ENCODE results near the gene SLC4A1. TPM values are rescaled to one million over a fixed set of nuclear protein-coding genes. Genes with fewer than 3 reads are reported as not detected.

The SLC4A1 gene
- total and polyA plus RNA-seq, 2 of the 13 experiments (the other 11 are each of a cell fraction or from before 2014, with no cell fraction given), result not detected

- TF ChIP-seq ZNF773 (CRISPR knock-in tag; IDR thresholded peaks at IDR 0.05; ENCODE audit: borderline replicate concordance) (no peak), PLRG1 (conservative IDR thresholded peaks at IDR 0.05) (no peak), ZNF446 (CRISPR knock-in tag; IDR thresholded peaks at IDR 0.05) (no peak), GPN1 (CRISPR knock-in tag; IDR thresholded peaks at IDR 0.05; ENCODE audit: borderline replicate concordance) (no peak), ZNF510 (CRISPR knock-in tag; IDR thresholded peaks at IDR 0.05; ENCODE audit: low read depth) (no peak), ZNF30 (CRISPR knock-in tag; IDR thresholded peaks at IDR 0.05) (no peak), LBX2 (CRISPR knock-in tag; IDR thresholded peaks at IDR 0.05; ENCODE audit: borderline replicate concordance) (no peak), CENPT (CRISPR knock-in tag; IDR thresholded peaks at IDR 0.05; ENCODE audit: low read depth) (no peak), CBX2 (IDR thresholded peaks at IDR 0.05; ENCODE audit: low read depth, low read length) (no peak), CBX2 (CRISPR knock-in tag; IDR thresholded peaks at IDR 0.05; ENCODE audit: low read depth) (no peak), ZNF33B (CRISPR knock-in tag; IDR thresholded peaks at IDR 0.05) (0 out of 2 replicates have a peak, but pooled peaks have one; percentile 30), SPEN (CRISPR knock-in tag; IDR thresholded peaks at IDR 0.05; ENCODE audit: low read depth) (peak; percentile 40; the same call in 1 of the 2 replicates), CBX5 (CRISPR knock-in tag; IDR thresholded peaks at IDR 0.05; ENCODE audit: borderline replicate concordance) (no peak), TCF7L2 (IDR thresholded peaks at IDR 0.05; ENCODE audit: low read depth, low read length) (no peak), ZNF468 (CRISPR knock-in tag; IDR thresholded peaks at IDR 0.05) (no peak), ZNF800 (CRISPR knock-in tag; IDR thresholded peaks at IDR 0.05) (no peak), ZBTB21 (CRISPR knock-in tag; IDR thresholded peaks at IDR 0.05) (no peak), FOXO1 (CRISPR knock-in tag; IDR thresholded peaks at IDR 0.05) (no peak), SIX4 (CRISPR knock-in tag; IDR thresholded peaks at IDR 0.05) (no peak), CREB3 (CRISPR knock-in tag; IDR thresholded peaks at IDR 0.05) (no peak), ARID2 (CRISPR knock-in tag; IDR thresholded peaks at IDR 0.05; ENCODE audit: borderline replicate concordance) (no peak), ATRX (CRISPR knock-in tag; IDR thresholded peaks at IDR 0.05; ENCODE audit: borderline replicate concordance) (no peak), CHCHD3 (CRISPR knock-in tag; IDR thresholded peaks at IDR 0.05) (no peak), ATF4 (CRISPR knock-in tag; IDR thresholded peaks at IDR 0.05) (no peak), ZBTB46 (CRISPR knock-in tag; IDR thresholded peaks at IDR 0.05; ENCODE audit: borderline replicate concordance) (no peak)
Measured at GRCh38 chr17:44198721-44199552, 69.0 kb downstream of the SLC4A1 start (continued).
